ENCODE results near the gene CASP7.

Gene CASP7

DNA sequence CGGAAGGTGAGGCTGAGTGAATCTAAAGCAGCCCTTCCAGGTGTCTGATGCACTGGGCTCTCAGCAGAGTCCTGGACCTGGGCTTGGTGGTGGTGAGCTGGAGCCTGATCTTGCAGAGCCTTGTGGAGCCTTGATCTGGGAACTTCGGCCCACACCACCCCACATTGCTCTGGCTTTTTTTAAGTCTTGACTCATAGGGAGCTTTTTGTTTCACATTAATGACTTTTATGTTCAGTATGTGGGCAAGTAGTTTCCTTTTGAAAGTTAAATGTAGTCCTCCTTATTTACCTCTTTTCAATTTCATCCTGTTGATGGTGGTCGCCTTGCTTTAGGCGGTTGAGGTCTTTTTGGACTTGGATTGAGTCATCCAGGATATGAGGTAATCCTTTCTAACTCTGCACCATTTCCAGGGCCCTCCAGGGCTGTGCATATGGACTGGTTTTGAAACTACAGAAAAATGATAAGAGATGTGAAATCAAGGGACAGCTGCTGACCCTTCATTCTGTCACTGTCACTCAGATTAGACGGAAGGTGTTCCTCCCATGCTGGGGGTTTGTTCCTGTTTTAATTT, 12.9 kb upstream of the CASP7 start:
- DNase-seq = no peak

GRCh38 chr10:113680190-113681111, 739 bp downstream of the CASP7 start:
- peak; percentile 39 for DNase-seq

DNA sequence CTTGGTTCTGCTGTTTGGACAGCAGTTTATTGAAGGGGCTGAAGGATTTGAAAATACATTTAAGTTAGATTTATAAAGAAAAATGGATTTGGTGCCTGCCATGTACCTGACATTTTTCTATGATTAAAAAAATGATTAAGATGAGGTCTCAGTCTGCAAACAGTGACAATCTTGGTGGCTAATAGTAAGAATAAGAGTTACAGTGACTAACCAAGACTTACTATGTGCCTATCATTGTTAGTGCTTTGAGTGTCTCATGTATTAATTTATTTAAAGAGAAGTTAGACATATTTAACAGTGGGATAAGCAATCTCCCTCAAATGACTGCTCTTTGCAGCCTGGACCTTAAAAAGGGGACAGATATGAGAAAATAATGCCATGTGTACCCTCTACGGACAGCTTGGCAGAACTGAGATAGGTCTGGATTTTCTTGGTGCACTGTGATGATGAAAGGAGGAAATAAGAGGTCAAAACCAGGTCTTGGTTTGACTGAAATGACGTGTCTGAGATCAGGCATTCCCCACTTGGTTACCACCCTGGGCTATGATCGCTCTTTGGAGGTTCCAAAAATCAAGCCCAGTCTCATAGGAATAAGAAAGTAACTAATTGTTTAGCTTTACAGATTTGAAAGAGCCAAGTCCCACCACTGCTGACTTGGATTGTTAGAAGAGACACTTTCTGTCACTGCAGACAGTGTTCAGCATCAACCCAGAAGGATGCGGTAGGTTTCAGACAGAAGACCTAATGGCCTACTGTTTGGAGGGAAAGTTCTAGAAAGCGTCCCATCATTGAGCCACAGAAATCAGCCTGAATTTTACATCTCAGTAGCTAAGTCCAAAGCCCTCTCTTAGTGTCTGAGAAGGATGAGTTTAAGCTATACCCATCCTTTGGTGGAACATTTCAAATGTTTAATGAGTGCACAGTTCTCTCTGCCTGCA, 2.1 kb downstream of the CASP7 start:
- DNase-seq = peak; percentile 44

- no peak for DNase-seq
Observed at GRCh38 chr10:113683300-113683699, 3.6 kb downstream of the CASP7 start.

- no peak for DNase-seq
Observed at GRCh38 chr10:113686028-113686427, 6.3 kb downstream of the CASP7 start.

- no peak for DNase-seq
Observed at GRCh38 chr10:113687037-113687436, 7.3 kb downstream of the CASP7 start.

GRCh38 chr10:113689057-113689456, 9.3 kb downstream of the CASP7 start:
- no peak for DNase-seq

- DNase-seq = no peak
Observed at GRCh38 chr10:113689574-113689973, 9.9 kb downstream of the CASP7 start.

GRCh38 chr10:113690749-113691148, 11.0 kb downstream of the CASP7 start:
- no peak for DNase-seq

- no peak for DNase-seq
Observed at GRCh38 chr10:113691381-113691780, 11.7 kb downstream of the CASP7 start.

- no peak for DNase-seq
Observed at GRCh38 chr10:113692271-113692670, 12.6 kb downstream of the CASP7 start.

GRCh38 chr10:113693348-113693747, 13.6 kb downstream of the CASP7 start:
- DNase-seq = no peak

- no peak for DNase-seq
Observed at GRCh38 chr10:113695691-113696090, 16.0 kb downstream of the CASP7 start.

DNA sequence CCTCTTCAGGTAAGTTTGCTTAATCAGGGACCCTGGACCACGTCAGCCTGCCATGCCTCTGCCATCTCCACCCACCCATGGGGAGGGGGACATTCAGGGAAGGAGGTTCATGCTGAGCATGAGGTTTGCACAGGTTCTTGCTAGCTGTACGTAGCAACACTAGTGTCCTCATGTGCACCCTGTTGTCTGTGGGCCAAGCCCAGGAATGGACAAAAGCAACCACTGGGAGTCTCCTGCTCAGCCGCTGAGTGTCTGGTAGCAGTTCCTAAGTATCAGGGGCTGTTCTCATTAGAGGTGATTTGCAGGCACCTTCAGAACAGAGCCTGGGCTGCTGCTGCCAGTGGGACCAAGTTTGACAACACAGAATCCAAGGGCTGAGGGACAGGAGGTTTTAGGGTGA, 17.9 kb downstream of the CASP7 start:
- no peak for DNase-seq

DNA sequence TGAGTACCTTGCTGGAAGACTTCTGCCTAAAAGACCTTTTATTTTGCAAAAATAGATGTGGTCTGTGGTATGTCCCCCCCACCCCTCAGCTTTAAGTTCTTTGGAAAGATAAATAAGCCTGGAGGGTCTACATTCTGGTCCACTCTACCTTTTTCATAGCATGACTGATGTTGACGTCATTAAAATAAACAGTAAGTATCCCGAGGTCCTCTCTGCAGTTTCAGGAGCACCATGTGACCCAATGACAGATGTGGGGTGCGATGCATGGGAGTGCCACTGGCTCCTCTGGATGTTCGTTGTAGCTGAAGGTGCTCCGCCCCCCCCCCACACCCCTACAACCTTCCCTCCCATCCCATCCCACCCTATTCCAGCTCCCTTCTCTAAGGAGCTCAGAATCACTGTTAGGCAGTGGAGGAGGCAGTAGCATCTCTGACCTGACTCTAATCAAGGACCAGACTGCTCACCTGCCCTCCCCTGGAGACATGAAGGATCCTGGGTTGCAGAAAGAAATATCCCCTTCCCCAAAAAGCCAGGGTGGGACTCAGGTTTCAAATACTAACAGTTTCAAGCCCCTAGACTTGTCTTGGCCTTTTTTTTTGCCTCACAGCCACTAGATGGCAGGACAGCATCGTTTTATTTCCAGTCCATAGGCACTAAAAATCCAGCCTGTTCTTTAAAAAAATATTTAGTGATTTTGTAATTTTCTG, 25.1 kb downstream of the CASP7 start:
- peak; percentile 36 for DNase-seq

- DNase-seq = no peak
Observed at GRCh38 chr10:113705344-113705652, 25.6 kb downstream of the CASP7 start.

DNA sequence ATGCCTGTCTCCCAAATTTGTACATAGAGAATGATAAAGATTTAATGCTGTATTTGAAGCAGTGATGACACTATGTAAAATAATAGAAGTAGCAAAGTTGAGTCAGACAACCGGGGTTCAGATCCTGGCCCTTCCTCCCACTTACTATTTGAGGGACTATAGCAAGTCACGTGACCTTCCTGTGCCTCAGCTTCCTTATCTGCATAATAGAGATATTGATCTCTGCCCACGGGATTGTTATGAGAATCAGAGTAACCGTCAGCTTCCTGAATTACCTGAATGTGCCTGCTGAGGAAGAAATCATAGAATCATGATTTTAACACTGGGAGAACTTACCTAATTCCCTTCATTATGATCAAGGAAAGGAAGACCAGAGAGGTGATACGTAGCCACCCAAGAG, 26.9 kb downstream of the CASP7 start:
- no peak for DNase-seq

GRCh38 chr10:113708640-113709039, 28.9 kb downstream of the CASP7 start:
- DNase-seq = no peak

DNA sequence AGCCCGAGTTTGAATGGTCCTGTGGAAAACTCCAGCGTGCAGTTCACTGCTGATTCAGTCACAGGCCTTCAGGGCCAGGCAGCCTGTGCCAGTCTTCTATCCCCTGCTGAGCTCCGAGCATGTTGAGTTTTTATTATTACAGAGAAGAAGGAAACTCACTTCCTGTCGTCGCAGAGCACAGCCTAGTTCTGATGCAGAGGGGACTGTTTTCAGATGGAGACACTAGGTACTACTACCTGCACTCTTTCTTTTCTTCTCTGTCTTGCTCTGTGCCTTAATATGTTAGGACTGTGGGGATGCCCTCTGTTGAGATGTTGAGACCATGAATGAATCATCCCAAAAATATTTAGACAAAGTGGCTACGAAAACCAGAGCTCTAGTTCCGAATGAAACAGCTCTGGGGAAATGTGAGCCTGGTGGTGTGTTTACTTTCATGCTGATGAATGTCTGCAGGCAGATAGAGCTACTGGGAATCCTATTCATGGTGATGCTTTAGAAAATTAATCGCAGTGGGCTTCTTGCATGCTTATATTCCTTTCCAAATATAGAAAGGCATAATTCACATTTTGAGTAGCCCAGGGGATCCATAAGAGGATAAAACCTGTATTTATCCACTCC, 29.6 kb downstream of the CASP7 start:
- no peak for DNase-seq

DNA sequence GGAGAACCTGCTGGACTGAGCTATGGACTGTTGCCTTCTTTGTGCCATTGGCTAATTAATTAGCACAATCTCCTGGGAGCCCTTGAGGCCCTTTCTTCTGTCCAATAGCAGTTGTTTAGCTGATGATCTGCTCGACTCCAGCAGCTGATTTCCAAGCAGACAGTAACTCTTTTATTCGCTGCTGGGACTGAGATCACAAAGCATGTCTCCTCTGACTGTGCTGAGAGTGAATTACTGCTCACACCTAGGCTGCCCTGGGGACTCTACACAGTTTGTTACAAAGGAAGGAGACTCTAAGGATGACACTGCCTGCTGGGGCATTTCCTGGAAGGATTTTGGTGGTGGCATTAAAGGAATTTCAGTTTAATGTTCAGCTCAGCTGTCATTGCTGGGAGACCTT, 31.4 kb downstream of the CASP7 start:
- DNase-seq = no peak

- DNase-seq = no peak
Observed at GRCh38 chr10:113712024-113712423, 32.3 kb downstream of the CASP7 start.

All from CD4-positive, alpha-beta T cell treated with Interleukin-10 for 1 hour (primary cell).